GM18867 (cell line): ENCODE data around the gene RIOX2.
"Not testable (repeated sequence)": the region's sequence is repeated elsewhere in the genome, so short reads cannot be mapped to it uniquely, and the experiment has no call there.

Experiments
- ATAC-seq: cut with Tn5 transposase; IDR thresholded peaks from one replicate; pipeline ENCODE4 v1.9.1; 2021; ENCODE audit warnings: mild to moderate bottlenecking, moderate library complexity; ENCODE audit not compliant: unreplicated experiment

RIOX2 gene

DNA sequence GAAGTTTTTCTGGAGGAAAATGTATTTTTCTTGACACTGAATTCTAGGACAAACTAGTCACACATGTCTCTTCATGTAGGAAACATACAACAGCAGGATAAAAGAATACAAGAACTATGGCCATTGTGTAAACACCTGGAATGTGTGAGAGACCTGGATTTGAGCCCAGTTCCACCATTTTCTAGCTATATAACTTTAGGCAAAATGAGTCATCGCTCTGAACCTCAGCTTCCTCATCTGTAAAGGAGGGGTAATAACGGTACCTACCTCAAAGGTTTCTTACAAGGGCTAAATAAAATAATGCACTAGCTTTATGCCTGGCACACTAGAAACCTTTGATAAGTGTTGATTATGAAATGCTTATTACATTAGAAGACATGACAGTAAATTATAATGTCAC lies 57.8 kb downstream of the RIOX2 start:
- ATAC-seq: no peak

DNA sequence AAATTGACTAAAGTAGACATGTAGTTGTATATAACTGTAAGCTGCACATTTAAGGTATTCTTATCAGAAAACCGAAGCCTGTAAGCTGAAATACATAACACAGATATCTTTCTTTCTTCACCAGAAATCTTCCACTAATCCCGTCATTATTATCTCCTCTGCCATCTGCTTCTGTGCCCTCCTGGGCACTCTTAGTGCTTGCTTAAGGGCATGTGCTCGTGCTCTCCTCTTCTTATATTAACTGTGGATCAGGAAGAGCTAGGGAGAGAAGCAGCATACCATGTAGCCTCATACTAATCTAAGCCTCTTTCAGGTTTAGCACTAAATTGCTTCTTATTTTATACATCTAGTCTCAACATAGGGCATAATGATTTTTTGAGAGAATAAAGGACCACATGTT lies 60.8 kb downstream of the RIOX2 start:
- ATAC-seq: no peak

- ATAC-seq: peak; percentile 47
Observed at GRCh38 chr3:97910931-97911351, 61.3 kb downstream of the RIOX2 start.

DNA sequence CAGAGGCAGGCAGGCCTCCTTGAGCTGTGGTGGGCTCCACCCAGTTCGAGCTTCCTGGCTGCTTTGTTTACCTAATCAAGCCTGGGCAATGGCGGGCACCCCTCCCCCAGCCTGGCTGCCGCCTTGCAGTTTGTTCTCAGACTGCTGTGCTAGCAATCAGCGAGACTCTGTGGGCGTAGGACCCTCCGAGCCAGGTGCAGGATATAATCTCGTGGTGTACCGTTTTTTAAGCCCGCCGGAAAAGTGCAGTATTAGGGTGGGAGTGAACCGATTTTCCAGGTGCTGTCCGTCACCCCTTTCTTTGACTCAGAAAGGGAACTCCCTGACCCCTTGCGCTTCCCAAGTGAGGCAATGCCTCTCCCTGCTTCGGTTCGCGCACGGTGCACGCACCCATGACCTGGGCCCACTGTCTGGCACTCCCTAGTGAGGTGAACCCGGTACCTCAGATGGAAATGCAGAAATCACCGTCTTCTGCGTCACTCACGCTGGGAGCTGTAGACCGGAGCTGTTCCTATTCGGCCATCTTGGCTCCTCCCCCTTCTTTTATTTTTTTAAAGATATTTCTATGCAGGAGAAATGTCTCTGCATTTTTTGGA lies 61.9 kb downstream of the RIOX2 start:
- ATAC-seq: not testable (repeated sequence)

- not testable (repeated sequence) for ATAC-seq
Observed at GRCh38 chr3:97909830-97910229, 62.4 kb downstream of the RIOX2 start.

- ATAC-seq: no peak
Observed at GRCh38 chr3:97901313-97902248, 70.7 kb downstream of the RIOX2 start.

DNA sequence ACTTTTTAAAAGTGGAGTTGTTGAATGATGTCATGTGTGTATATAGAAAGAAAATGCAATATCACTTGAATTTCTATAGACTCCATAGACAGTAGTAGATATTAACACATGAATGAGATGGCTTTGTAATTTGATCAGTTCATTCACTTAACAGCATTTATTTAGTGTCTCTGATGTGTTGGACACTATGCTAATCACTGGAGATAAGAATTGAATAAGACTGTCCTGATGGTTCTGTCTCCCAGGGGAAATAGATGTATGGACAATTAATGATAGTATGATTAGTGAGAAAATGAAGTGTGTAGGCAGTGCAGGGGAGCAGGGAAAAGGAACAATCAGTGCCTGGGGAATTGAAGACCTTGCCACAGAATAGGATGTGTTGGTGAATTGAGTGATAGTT lies 72.9 kb downstream of the RIOX2 start:
- no peak for ATAC-seq

- ATAC-seq: no peak
Observed at GRCh38 chr3:97896547-97896946, 75.7 kb downstream of the RIOX2 start.

- ATAC-seq: no peak
Observed at GRCh38 chr3:97896129-97896528, 76.1 kb downstream of the RIOX2 start.

DNA sequence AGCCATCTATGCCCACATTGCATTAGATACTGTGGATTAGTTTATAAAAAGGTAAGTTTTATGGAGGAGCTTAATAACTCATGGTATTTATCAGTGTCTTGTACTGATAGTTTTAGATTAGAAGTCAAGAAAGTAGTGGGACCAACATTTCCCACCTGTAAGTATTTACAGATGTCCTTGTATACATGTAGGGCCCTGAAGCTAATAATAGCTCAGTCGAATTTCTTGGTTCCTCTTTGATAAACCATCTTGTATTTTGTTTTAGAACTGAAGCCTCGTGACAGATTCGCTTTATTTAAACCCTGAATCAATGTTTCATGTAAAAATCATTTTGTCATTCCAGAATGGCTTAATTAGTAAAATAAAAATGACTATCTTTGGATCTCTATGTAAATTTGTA lies 77.0 kb downstream of the RIOX2 start:
- peak; percentile 81 for ATAC-seq

GRCh38 chr3:97892852-97893251 lies 79.4 kb downstream of the RIOX2 start:
- ATAC-seq: no peak
